Upper lobe of left lung (tissue), 6 donors: ENCODE results near the gene WDR49. TPM values are rescaled to one million over a fixed set of nuclear protein-coding genes. Genes with fewer than 3 reads are reported as not detected.

Source experiments
- ATAC-seq, 2 donors: fragments of 200-7000 bp; cut with Tn5 transposase; one replicate each; pipeline ENCODE4 v1.9.1; 2022; ENCODE audit warnings: mild to moderate bottlenecking in 2 of 2, moderate library complexity in 2 of 2; ENCODE audit not compliant: low FRiP score in 2 of 2
- DNase-seq, 2 donors: peaks; one replicate each; pipeline ENCODE4 v3.0.0-alpha.2; 2019 to 2020
- H3K27ac ChIP-seq, 4 donors: fragments of 200-600 bp; sonication (generic); one replicate each; pipeline ENCODE4 v1.5.1; 2016 to 2019
- H3K27me3 ChIP-seq, 4 donors: fragments of 200-600 bp; sonication (generic); one replicate each; pipeline ENCODE4 v1.5.1; 2017 to 2019
- H3K36me3 ChIP-seq, 4 donors: fragments of 200-600 bp; sonication (generic); one replicate each; pipeline ENCODE4 v1.5.1; 2016 to 2019
- H3K4me1 ChIP-seq, 4 donors: fragments of 200-600 bp; sonication (generic); one replicate each; pipeline ENCODE4 v1.5.1; 2018 to 2019
- H3K4me3 ChIP-seq, 4 donors: fragments of 200-600 bp; sonication (generic); one replicate each; pipeline ENCODE4 v1.5.1; 2017 to 2019; ENCODE audit warnings: mild to moderate bottlenecking in 2 of 4, moderate library complexity in 1 of 4
- H3K9me3 ChIP-seq, 4 donors: fragments of 200-600 bp; sonication (generic); one replicate each; pipeline ENCODE4 v1.5.1; 2018 to 2019
- EP300 ChIP-seq, 4 donors: sonication (generic); formaldehyde crosslinking; IDR thresholded peaks; one replicate each; pipeline ENCODE4 v1.5.1; 2017; ENCODE audit warnings: antibody characterized with exemption in 4 of 4, control low read depth in 2 of 4
- POLR2A ChIP-seq, 4 donors: fragments of 450-650 bp; IDR thresholded peaks; one replicate each; pipeline ENCODE4 v1.5.1; 2016 to 2017; ENCODE audit warnings: antibody characterized with exemption in 4 of 4, mild to moderate bottlenecking in 2 of 4
- POLR2AphosphoS5 ChIP-seq, 2 donors: sonication (generic); formaldehyde crosslinking; IDR thresholded peaks; one replicate each; pipeline ENCODE4 v1.5.1; 2017; ENCODE audit warnings: antibody characterized with exemption in 2 of 2
- WGBS, 2 donors: methylation state at CpG; one replicate each; pipeline ENCODE4 v1.1.5; 2017 to 2018; 5-methylcytosine and 5-hydroxymethylcytosine counted together
- total RNA-seq, 6 donors: library from RNA; depleted of rRNA in 4 of 6; stranded (reverse); fragments of >200 nt in 4 of 6; gene quantifications; one replicate each; pipeline versions ENCODE4 v1.1.0 to v1.2.1, GENCODE V29; 2016 to 2021
- TF ChIP-seq, protein P1 (sequence below), 6 experiments: fragments of 450-650 bp in 4 of 6; fragments of 200-600 bp in 2 of 6; sonication (generic) in 2 of 6; IDR thresholded peaks; one replicate each; pipeline ENCODE4 v1.5.1; 2016 to 2019; ENCODE audit warnings: antibody characterized with exemption in 6 of 6
- donor health status: DM: no; HTN: no; CAD: no; lungs with moderate emphysema.
- donor health status: DM: no; HTN: yes; CAD: no; lungs with severe emphysema.

Gene WDR49
- total RNA-seq, 6 donors from 2014 or later: 2.6 to 37.3 (median 11.8) TPM

DNA sequence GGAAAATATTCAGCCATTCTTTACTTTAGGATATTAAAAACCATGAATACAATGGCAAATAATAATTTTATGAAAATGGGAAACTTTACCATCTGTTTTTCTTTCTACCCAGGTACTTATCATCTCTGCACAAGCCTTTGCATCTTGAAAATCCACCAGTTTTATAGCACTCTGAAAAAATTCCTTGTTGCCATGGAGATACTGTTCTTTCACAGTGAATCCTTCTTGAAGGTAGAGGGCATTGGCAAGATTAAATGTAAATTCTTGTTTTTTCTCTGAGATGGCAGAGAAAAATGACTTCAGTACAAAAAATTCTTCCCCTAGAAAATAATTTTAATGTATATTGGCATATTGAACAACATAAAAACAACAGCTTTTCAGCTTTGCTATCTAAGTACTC, 186.8 kb downstream of the WDR49 start:
- Histone ChIP-seq H3K27me3 (no peaks in the 10 kb centered on the region), H3K27ac (no peak overlapping the region), H3K4me1 (no peaks in the 10 kb centered on the region), H3K36me3 (no peaks in the 10 kb centered on the region), H3K4me3 (no peak overlapping the region), H3K9me3 (no peaks in the 10 kb centered on the region)
- no peak for DNase-seq
- no peak for ATAC-seq
- TF ChIP-seq POLR2AphosphoS5 (IDR thresholded peaks at IDR 0.05): no peak
- TF ChIP-seq EP300 (IDR thresholded peaks at IDR 0.05): no peak
- TF ChIP-seq, protein P1, sequence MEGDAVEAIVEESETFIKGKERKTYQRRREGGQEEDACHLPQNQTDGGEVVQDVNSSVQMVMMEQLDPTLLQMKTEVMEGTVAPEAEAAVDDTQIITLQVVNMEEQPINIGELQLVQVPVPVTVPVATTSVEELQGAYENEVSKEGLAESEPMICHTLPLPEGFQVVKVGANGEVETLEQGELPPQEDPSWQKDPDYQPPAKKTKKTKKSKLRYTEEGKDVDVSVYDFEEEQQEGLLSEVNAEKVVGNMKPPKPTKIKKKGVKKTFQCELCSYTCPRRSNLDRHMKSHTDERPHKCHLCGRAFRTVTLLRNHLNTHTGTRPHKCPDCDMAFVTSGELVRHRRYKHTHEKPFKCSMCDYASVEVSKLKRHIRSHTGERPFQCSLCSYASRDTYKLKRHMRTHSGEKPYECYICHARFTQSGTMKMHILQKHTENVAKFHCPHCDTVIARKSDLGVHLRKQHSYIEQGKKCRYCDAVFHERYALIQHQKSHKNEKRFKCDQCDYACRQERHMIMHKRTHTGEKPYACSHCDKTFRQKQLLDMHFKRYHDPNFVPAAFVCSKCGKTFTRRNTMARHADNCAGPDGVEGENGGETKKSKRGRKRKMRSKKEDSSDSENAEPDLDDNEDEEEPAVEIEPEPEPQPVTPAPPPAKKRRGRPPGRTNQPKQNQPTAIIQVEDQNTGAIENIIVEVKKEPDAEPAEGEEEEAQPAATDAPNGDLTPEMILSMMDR (IDR thresholded peaks at IDR 0.05): no peak
- no peak for TF ChIP-seq POLR2A (IDR thresholded peaks at IDR 0.05)

GRCh38 chr3:167456157-167456799, 197.5 kb downstream of the WDR49 start:
- no peak for ATAC-seq
- Histone ChIP-seq H3K9me3 (no peaks in the 10 kb centered on the region), H3K4me3 (no peak overlapping the region), H3K36me3 (no peaks in the 10 kb centered on the region), H3K4me1 (no peaks in the 10 kb centered on the region), H3K27me3 (no peaks in the 10 kb centered on the region), H3K27ac (no peak overlapping the region)
- no peak for TF ChIP-seq POLR2AphosphoS5 (IDR thresholded peaks at IDR 0.05)
- TF ChIP-seq POLR2A (IDR thresholded peaks at IDR 0.05): no peak
- TF ChIP-seq, protein P1 (IDR thresholded peaks at IDR 0.05): no peak
- TF ChIP-seq EP300 (IDR thresholded peaks at IDR 0.05): no peak
- WGBS, 2 donors: 81% methylated on average over 6 of the region's 6 CpGs
- no peak for DNase-seq

DNA sequence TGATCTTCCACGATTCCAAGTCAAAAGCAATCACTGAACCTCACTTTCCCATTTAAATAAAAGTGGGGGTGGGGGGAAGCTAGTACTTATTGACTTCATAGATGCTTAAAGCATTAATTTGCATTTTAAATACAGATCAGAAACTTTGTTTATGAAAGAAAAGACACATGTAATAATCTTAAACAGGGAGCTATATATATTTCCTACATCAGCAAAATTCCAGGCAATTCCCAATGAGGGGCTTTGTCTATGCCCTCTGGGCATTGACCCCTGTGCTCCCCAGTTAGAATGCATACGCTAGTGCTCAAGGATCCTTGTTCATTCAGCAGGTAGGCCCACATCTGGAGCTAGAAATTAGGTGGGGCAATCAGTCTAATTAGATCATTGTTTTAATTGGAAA, 199.9 kb downstream of the WDR49 start:
- H3K27me3 ChIP-seq: no peaks in the 10 kb centered on the region
- no peaks in the 10 kb centered on the region for H3K9me3 ChIP-seq
- no peaks in the 10 kb centered on the region for H3K4me1 ChIP-seq
- H3K4me3 ChIP-seq: no peak overlapping the region
- ATAC-seq: no peak
- TF ChIP-seq POLR2AphosphoS5 (IDR thresholded peaks at IDR 0.05) (no peak), EP300 (IDR thresholded peaks at IDR 0.05) (no peak), POLR2A (IDR thresholded peaks at IDR 0.05) (no peak)
- TF ChIP-seq, protein P1 (IDR thresholded peaks at IDR 0.05): no peak
- no peak overlapping the region for H3K27ac ChIP-seq
- H3K36me3 ChIP-seq: no peaks in the 10 kb centered on the region
- DNase-seq: no peak
- WGBS, 2 donors: 85 to 86% methylated on average over 2 of the region's 2 CpGs

GRCh38 chr3:167451282-167451681, 202.5 kb downstream of the WDR49 start:
- Histone ChIP-seq H3K4me1 (no peaks in the 10 kb centered on the region), H3K27me3 (no peaks in the 10 kb centered on the region), H3K9me3 (no peaks in the 10 kb centered on the region), H3K27ac (no peak overlapping the region), H3K4me3 (no peak overlapping the region), H3K36me3 (no peaks in the 10 kb centered on the region)
- 52 to 83% methylated on average over 1 of the region's 1 CpG for WGBS, 2 donors
- DNase-seq (no peak), ATAC-seq (no peak)
- TF ChIP-seq POLR2A (IDR thresholded peaks at IDR 0.05): no peak
- TF ChIP-seq, protein P1 (IDR thresholded peaks at IDR 0.05): no peak
- no peak for TF ChIP-seq POLR2AphosphoS5 (IDR thresholded peaks at IDR 0.05)
- no peak for TF ChIP-seq EP300 (IDR thresholded peaks at IDR 0.05)

DNA sequence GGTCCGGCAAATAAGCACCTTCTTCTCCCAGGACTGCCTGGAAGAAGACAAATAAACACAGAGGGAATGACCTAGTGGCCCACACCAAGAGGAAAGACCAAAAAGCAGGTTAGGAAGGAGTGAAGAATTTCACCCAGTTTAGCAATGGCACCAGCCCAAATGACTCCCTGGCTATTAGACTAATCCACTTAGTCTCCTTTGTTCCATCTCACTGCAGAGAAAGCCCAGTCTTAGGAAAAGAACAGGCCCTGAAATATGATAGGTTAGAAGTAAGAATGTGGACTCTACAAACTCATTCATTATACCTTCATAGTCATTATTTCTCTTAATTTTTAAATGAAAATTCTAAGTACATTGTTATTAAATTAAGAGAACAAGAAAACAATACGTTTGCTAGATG, 203.1 kb downstream of the WDR49 start:
- ATAC-seq (no peak), DNase-seq (no peak)
- WGBS, 2 donors: 74 to 81% methylated on average over 2 of the region's 2 CpGs
- no peaks in the 10 kb centered on the region for H3K27me3 ChIP-seq
- H3K4me1 ChIP-seq: no peaks in the 10 kb centered on the region
- TF ChIP-seq POLR2A (IDR thresholded peaks at IDR 0.05) (no peak), POLR2AphosphoS5 (IDR thresholded peaks at IDR 0.05) (no peak)
- TF ChIP-seq, protein P1 (IDR thresholded peaks at IDR 0.05): no peak
- H3K27ac ChIP-seq: no peak overlapping the region
- H3K36me3 ChIP-seq: no peaks in the 10 kb centered on the region
- no peaks in the 10 kb centered on the region for H3K9me3 ChIP-seq
- H3K4me3 ChIP-seq: no peak overlapping the region
